Parathyroid adenoma (tissue), 2 donors: ENCODE data around the gene HECW1.

Source experiments
- H2AFZ ChIP-seq: fragments of 300-600 bp; sonication (generic); one replicate; pipeline ENCODE4 v1.7.0; 2017; ENCODE audit warnings: antibody characterized with exemption, mild to moderate bottlenecking
- H3K27ac ChIP-seq: fragments of 300-600 bp; sonication (generic); one replicate; pipeline ENCODE4 v1.7.0; 2017
- H3K27me3 ChIP-seq: fragments of 300-600 bp; sonication (generic); one replicate; pipeline ENCODE4 v1.7.0; 2017; ENCODE audit warnings: low read length; ENCODE audit not compliant: control insufficient read depth, insufficient read depth
- H3K36me3 ChIP-seq: fragments of 300-600 bp; sonication (generic); one replicate; pipeline ENCODE4 v1.7.0; 2017; ENCODE audit warnings: low read length; ENCODE audit not compliant: control insufficient read depth, insufficient read depth
- H3K4me1 ChIP-seq: fragments of 300-600 bp; sonication (generic); one replicate; pipeline ENCODE4 v1.7.0; 2017; ENCODE audit warnings: control low read depth
- H3K4me2 ChIP-seq: fragments of 300-600 bp; sonication (generic); one replicate; pipeline ENCODE4 v1.7.0; 2017; ENCODE audit warnings: low read length
- H3K4me3 ChIP-seq: fragments of 300-600 bp; sonication (generic); one replicate; pipeline ENCODE4 v1.7.0; 2017; ENCODE audit warnings: low read depth, low read length
- H3K79me2 ChIP-seq: fragments of 300-600 bp; sonication (generic); one replicate; pipeline ENCODE4 v1.7.0; 2017; ENCODE audit warnings: control low read depth
- H3K9ac ChIP-seq: fragments of 300-600 bp; sonication (generic); one replicate; pipeline ENCODE4 v1.7.0; 2017; ENCODE audit warnings: mild to moderate bottlenecking
- H3K9me3 ChIP-seq: fragments of 300-600 bp; sonication (generic); one replicate; pipeline ENCODE4 v1.7.0; 2017; ENCODE audit warnings: low read length; ENCODE audit not compliant: control insufficient read depth
- CTCF ChIP-seq: fragments of 300-600 bp; sonication (generic); IDR thresholded peaks from one replicate; pipeline ENCODE4 v1.7.0; 2017; ENCODE audit warnings: antibody characterized with exemption, mild to moderate bottlenecking
- donor health status: primary hyperparathyroidism.

Gene HECW1

GRCh38 chr7:43119371-43120075 is 7.1 kb downstream of the HECW1 start:
- Histone ChIP-seq H3K36me3 (no peaks in the 10 kb centered on the region), H3K4me1 (no peaks in the 10 kb centered on the region), H3K9me3 (no peaks in the 10 kb centered on the region), H3K4me2 (no peak overlapping the region), H3K4me3 (no peak overlapping the region), H3K79me2 (no peaks in the 10 kb centered on the region), H3K27ac (no peak overlapping the region), H3K9ac (no peak overlapping the region), H2AFZ (no peak overlapping the region), H3K27me3 (no peaks in the 10 kb centered on the region)
- TF ChIP-seq CTCF, result no peak

- H3K27me3 ChIP-seq, result no peaks in the 10 kb centered on the region
- no peak overlapping the region for H3K9ac ChIP-seq
- no peaks in the 10 kb centered on the region for H3K9me3 ChIP-seq
- no peaks in the 10 kb centered on the region for H3K4me1 ChIP-seq
- no peak overlapping the region for H3K4me2 ChIP-seq
- H2AFZ ChIP-seq, result no peak overlapping the region
- H3K36me3 ChIP-seq, result no peaks in the 10 kb centered on the region
- no peak overlapping the region for H3K27ac ChIP-seq
- H3K79me2 ChIP-seq, result no peaks in the 10 kb centered on the region
- no peak for TF ChIP-seq CTCF
- H3K4me3 ChIP-seq, result no peak overlapping the region
Measured at GRCh38 chr7:43121973-43122372, 9.5 kb downstream of the HECW1 start.

- Histone ChIP-seq H2AFZ (no peak overlapping the region), H3K36me3 (no peaks in the 10 kb centered on the region), H3K4me3 (no peak overlapping the region), H3K4me2 (no peak overlapping the region), H3K4me1 (no peaks in the 10 kb centered on the region), H3K79me2 (no peaks in the 10 kb centered on the region), H3K27me3 (no peaks in the 10 kb centered on the region), H3K27ac (no peak overlapping the region), H3K9me3 (no peaks in the 10 kb centered on the region), H3K9ac (no peak overlapping the region)
- no peak for TF ChIP-seq CTCF
Measured at GRCh38 chr7:43123457-43123856, 11.0 kb downstream of the HECW1 start.

- Histone ChIP-seq H3K27me3 (no peaks in the 10 kb centered on the region), H2AFZ (no peak overlapping the region), H3K9ac (no peak overlapping the region), H3K4me1 (no peaks in the 10 kb centered on the region), H3K27ac (no peak overlapping the region), H3K79me2 (no peaks in the 10 kb centered on the region), H3K36me3 (no peaks in the 10 kb centered on the region), H3K4me2 (no peak overlapping the region), H3K4me3 (no peak overlapping the region), H3K9me3 (no peaks in the 10 kb centered on the region)
- TF ChIP-seq CTCF, result no peak
Measured at GRCh38 chr7:43124388-43124787, 11.9 kb downstream of the HECW1 start.

GRCh38 chr7:43130347-43130746 is 17.9 kb downstream of the HECW1 start:
- Histone ChIP-seq H3K36me3 (no peaks in the 10 kb centered on the region), H3K4me1 (no peaks in the 10 kb centered on the region), H3K9me3 (no peaks in the 10 kb centered on the region), H3K27ac (no peak overlapping the region), H3K9ac (no peak overlapping the region), H2AFZ (no peak overlapping the region), H3K4me3 (no peak overlapping the region), H3K79me2 (no peaks in the 10 kb centered on the region), H3K4me2 (no peak overlapping the region), H3K27me3 (no peaks in the 10 kb centered on the region)
- no peak for TF ChIP-seq CTCF
